Stomach smooth muscle (tissue), 2 donors: ENCODE measurements around the gene MRE11.

Experiments
- H3K27ac ChIP-seq: one replicate; pipeline ENCODE4 v1.7.0; 2013; ENCODE audit warnings: mild to moderate bottlenecking, low read length, inconsistent platforms
- H3K27me3 ChIP-seq, 2 donors: one replicate each; pipeline ENCODE4 v1.7.0; 2013; ENCODE audit warnings: low read length in 2 of 2; ENCODE audit not compliant: insufficient read depth in 2 of 2, control insufficient read depth in 1 of 2
- H3K36me3 ChIP-seq, 2 donors: one replicate each; pipeline ENCODE4 v1.7.0; 2013; ENCODE audit warnings: low read length in 2 of 2; ENCODE audit not compliant: control insufficient read depth in 2 of 2, insufficient read depth in 2 of 2
- H3K4me1 ChIP-seq: one replicate; pipeline ENCODE4 v1.7.0; 2013; ENCODE audit warnings: low read length; ENCODE audit not compliant: control insufficient read depth, insufficient read depth
- H3K4me3 ChIP-seq, 2 donors: one replicate each; pipeline ENCODE4 v1.7.0; 2013; ENCODE audit warnings: low read length in 2 of 2
- H3K9ac ChIP-seq, 2 donors: one replicate each; pipeline ENCODE4 v1.7.0; 2013; ENCODE audit warnings: low read length in 2 of 2, mild to moderate bottlenecking in 1 of 2
- H3K9me3 ChIP-seq, 2 donors: one replicate each; pipeline ENCODE4 v1.7.0; 2013; ENCODE audit warnings: low read length in 2 of 2; ENCODE audit not compliant: control insufficient read depth in 2 of 2
- donor health status: healthy.
- donor health status: Pancreatic carcinoma.

MRE11 gene

DNA sequence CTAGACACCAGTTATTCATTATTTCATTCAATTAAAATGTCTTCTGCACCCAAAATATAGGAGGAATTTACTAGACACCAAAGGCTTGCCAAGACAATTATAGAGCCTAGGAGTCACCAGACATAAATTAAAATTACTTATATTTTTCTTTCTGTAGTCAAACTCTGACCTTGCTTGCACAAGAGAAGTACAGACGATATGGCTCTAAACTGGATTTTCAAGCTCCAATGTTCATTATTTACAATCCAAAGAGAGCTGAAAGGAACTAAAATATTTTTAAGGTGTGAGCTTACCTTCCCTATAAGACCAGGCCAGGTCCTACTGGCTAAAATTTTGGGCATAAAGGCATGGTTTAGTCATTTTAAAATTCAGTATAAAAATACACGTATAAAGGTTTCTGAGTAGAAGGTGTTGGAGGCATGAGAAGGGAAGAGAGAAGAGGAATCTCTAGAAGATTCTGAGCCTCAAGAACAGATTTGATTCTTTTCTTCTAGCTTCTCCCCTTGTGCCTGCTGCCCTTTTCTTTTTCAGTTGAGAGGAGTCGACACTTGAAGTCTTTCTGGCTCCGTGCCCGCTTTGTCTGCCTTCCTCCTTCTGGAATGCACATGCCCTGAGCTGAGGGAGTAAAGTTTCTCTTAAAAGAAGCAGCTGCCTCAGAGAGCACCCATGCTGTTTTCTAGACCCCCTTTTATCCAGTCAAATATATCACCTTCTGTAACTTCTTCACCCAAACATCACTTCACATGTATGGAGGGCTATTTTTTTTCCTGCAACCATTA, 32.1 kb upstream of the MRE11 start:
- H3K9ac ChIP-seq = no peak overlapping the region
- no peaks in the 10 kb centered on the region for H3K36me3 ChIP-seq
- H3K4me1 ChIP-seq = no peaks in the 10 kb centered on the region
- no peaks in the 10 kb centered on the region for H3K9me3 ChIP-seq
- no peaks in the 10 kb centered on the region for H3K27me3 ChIP-seq
- H3K4me3 ChIP-seq = no peak overlapping the region
- no peak overlapping the region for H3K27ac ChIP-seq

DNA sequence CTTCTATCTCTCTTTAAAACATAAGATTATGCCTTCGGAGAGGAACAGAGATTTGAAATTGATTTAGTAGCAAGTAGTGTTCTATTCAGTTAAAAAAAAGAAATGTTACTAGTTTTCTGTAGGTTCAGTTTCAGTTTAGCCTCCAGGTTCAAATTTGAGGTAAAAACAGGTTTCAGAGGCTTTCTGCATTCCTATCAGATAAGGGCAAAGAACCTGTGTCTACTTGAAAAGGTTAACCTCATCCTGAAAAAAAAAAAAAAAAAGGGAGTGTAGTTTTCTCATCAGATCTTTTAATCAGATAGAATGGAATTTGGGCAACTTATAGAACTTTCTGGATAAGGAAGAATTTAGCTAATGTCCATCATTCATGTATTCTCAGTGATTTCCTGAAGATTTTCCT, 30.7 kb upstream of the MRE11 start:
- Histone ChIP-seq H3K4me3 (no peak overlapping the region), H3K27ac (no peak overlapping the region), H3K36me3 (no peaks in the 10 kb centered on the region), H3K9ac (no peak overlapping the region), H3K9me3 (no peaks in the 10 kb centered on the region), H3K27me3 (no peaks in the 10 kb centered on the region), H3K4me1 (no peaks in the 10 kb centered on the region)

- H3K36me3 ChIP-seq = no peaks in the 10 kb centered on the region
- H3K9me3 ChIP-seq = no peaks in the 10 kb centered on the region
- no peaks in the 10 kb centered on the region for H3K27me3 ChIP-seq
- H3K27ac ChIP-seq = no peak overlapping the region
- H3K4me1 ChIP-seq = no peaks in the 10 kb centered on the region
- no peak overlapping the region for H3K9ac ChIP-seq
- H3K4me3 ChIP-seq = no peak overlapping the region
Observed at GRCh38 chr11:94521684-94522083, 28.0 kb upstream of the MRE11 start.

DNA sequence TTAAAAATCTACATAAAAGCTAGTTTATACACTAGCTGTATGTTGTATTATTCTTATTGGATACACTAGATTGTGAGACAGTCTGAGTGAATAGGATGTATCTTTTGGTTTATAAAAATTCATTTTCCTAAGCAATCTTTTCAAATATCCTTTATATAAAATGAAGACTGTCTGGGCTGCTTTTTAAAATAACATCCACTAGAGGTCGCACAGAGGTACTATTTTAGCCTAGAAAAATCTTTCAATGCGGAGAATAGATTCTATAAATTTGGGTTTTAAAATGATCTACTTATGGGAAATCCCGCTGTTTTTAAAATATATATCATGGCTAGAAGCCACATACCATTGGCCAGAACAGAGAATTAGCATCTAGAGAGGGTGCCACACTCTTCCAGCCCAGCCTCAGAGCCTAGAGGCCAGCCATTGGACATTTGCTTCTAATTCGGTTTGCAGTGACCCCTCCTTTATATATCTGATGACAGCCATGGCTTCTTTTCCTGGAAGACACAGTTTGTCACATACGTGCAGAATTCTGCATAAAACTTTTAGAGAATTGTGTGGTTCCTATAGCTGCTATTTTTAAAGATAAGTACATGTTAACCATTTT, 25.9 kb upstream of the MRE11 start:
- no peak overlapping the region for H3K9ac ChIP-seq
- no peaks in the 10 kb centered on the region for H3K4me1 ChIP-seq
- H3K9me3 ChIP-seq = no peaks in the 10 kb centered on the region
- no peaks in the 10 kb centered on the region for H3K27me3 ChIP-seq
- H3K4me3 ChIP-seq = no peak overlapping the region
- H3K36me3 ChIP-seq = no peaks in the 10 kb centered on the region
- H3K27ac ChIP-seq = no peak overlapping the region

DNA sequence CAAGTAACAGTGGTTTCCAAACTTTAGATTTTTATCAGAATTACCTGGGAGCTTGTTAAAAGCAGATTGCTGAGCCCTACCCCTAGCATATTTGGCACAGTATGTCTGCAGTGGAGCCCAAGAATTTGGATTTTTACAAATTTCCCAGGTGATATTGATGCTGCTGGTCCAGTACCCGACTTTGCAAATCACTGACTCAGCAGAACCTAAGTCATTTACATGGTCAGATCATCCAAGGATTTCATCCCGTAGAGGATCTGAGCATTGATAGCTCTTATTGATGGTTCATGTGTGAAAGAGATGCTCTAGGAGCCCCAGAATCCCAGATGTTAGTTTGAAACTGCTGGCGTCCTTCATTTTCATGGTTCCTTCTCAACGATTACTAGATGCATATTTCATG, 24.7 kb upstream of the MRE11 start:
- H3K27me3 ChIP-seq = peaks cover 0 to 2% of the 10 kb centered on the region in 2 donors
- no peaks in the 10 kb centered on the region for H3K4me1 ChIP-seq
- no peak overlapping the region for H3K27ac ChIP-seq
- no peak overlapping the region for H3K9ac ChIP-seq
- H3K36me3 ChIP-seq = no peaks in the 10 kb centered on the region
- no peaks in the 10 kb centered on the region for H3K9me3 ChIP-seq
- no peak overlapping the region for H3K4me3 ChIP-seq

GRCh38 chr11:94516725-94517124, 23.1 kb upstream of the MRE11 start:
- H3K4me1 ChIP-seq = peaks cover 9% of the 10 kb centered on the region
- H3K9me3 ChIP-seq = no peaks in the 10 kb centered on the region
- no peak overlapping the region for H3K27ac ChIP-seq
- peaks cover 0 to 5% of the 10 kb centered on the region in 2 donors for H3K27me3 ChIP-seq
- H3K9ac ChIP-seq = no peak overlapping the region
- no peak overlapping the region for H3K4me3 ChIP-seq
- H3K36me3 ChIP-seq = no peaks in the 10 kb centered on the region

- H3K27ac ChIP-seq = no peak overlapping the region
- H3K36me3 ChIP-seq = no peaks in the 10 kb centered on the region
- H3K9me3 ChIP-seq = no peaks in the 10 kb centered on the region
- H3K9ac ChIP-seq = no peak overlapping the region
- H3K27me3 ChIP-seq = peaks cover 0 to 5% of the 10 kb centered on the region in 2 donors
- peaks cover 9% of the 10 kb centered on the region for H3K4me1 ChIP-seq
- no peak overlapping the region for H3K4me3 ChIP-seq
Observed at GRCh38 chr11:94515398-94515797, 21.8 kb upstream of the MRE11 start.

- Histone ChIP-seq H3K36me3 (no peaks in the 10 kb centered on the region), H3K9ac (no peak overlapping the region), H3K27me3 (peaks cover 0 to 5% of the 10 kb centered on the region in 2 donors), H3K9me3 (no peaks in the 10 kb centered on the region), H3K4me3 (no peak overlapping the region), H3K27ac (no peak overlapping the region), H3K4me1 (peaks cover 9% of the 10 kb centered on the region)
Observed at GRCh38 chr11:94513091-94513490, 19.4 kb upstream of the MRE11 start.

DNA sequence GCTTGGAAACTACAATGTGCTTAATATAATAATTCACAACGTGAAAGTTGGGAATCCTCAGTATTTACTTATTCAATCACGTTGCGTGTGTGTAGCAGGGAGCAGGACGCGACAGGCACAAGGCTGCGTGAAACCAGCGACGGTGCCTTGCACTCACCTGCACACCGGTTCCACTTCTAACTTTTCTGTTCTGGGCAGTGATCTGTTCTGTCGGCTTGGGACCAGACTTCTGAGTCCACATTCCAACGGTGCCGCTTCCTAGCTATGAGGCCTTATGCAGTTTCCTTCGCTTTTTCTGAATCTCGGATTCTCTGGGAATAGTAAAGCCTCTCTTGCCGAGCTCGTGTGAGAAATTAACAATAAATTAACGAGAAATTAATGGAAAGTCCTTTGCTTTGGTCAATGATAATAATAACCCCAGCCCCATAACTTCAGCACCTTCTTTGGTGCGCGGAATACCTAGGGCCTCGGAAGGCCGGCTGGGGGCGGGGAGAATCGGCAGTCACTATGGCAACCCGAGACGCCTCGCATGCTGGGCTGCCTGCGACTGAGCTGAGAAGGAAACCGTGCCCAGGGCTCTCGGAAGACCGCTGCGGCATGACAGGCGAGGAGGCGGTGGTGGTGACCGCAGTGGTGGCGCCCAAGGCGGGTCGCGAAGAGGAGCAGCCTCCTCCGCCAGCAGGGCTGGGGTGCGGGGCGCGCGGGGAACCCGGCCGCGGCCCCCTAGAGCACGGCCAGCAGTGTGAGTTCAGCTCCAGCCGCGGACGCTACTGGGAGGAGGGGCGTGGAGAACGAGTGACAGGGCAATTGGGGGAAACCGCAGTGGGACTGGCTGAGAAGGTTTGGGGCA, 18.5 kb upstream of the MRE11 start, which contains the start of gene C11orf97:
TSS of gene C11orf97 (plus strand) at position 530 of the 850 bp plus-strand sequence. CDS start at position 598, 68 bp downstream.
- no peak within 1 kb of the TSS for H3K27ac ChIP-seq

DNA sequence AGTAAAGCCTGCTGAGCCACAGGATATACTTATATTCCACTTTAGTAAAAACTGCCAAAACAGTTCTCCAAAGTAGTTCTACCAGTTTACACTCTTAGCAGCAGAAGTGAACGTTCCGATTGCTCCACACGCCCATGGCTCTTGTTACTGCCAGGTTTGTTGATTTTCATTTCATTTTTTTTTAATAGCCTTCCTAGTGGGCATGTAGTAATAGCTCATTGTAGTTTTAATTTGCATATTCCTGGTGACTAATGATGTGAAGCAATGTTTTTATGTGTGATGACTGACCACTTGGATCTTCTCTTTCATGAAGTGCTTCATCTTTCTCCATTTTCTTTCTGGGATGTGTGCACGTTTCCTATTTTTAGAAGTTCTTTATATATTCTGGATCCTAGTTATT, 13.8 kb upstream of the MRE11 start:
- Histone ChIP-seq H3K27ac (no peak overlapping the region), H3K4me3 (no peak overlapping the region), H3K9ac (no peak overlapping the region), H3K36me3 (no peaks in the 10 kb centered on the region), H3K9me3 (no peaks in the 10 kb centered on the region), H3K4me1 (peaks cover 7% of the 10 kb centered on the region), H3K27me3 (peaks cover 0 to 2% of the 10 kb centered on the region in 2 donors)

More for the DNA sequence above, 18.5 kb upstream of the MRE11 start, which contains the start of gene C11orf97:
- Histone ChIP-seq H3K36me3 (no peaks in the 10 kb centered on the region), H3K4me3 (peak within 1 kb of the TSS; percentile 40 to 78), H3K4me1 (peaks cover 9% of the 10 kb centered on the region), H3K9me3 (no peaks in the 10 kb centered on the region), H3K27me3 (peaks cover 0 to 5% of the 10 kb centered on the region in 2 donors), H3K9ac (peak within 1 kb of the TSS in 1 of 2 donors; percentile 47)
